Esophagus muscularis mucosa (tissue), 4 donors: ENCODE measurements around the gene UBAP2L. TPM values are rescaled to one million over a fixed set of nuclear protein-coding genes. Genes with fewer than 3 reads are reported as not detected.

Experiments
- DNase-seq: peaks from one replicate; pipeline ENCODE4 v3.0.0-alpha.2; 2017; ENCODE audit errors: extremely low spot score
- H3K27ac ChIP-seq, 4 donors: fragments of 200-600 bp; sonication (generic); replicated peaks in 1 of 4; 1 replicate in 3 of 4; 2 replicates in 1 of 4; pipeline ENCODE4 v1.5.1; 2016 to 2019; ENCODE audit warnings: mild to moderate bottlenecking in 1 of 4
- H3K27me3 ChIP-seq, 4 donors: fragments of 200-600 bp; sonication (generic); one replicate each; pipeline versions ENCODE4 v1.5.1 to v1.6.0; 2016 to 2019
- H3K36me3 ChIP-seq, 4 donors: fragments of 200-600 bp; sonication (generic); one replicate each; pipeline ENCODE4 v1.5.1; 2016 to 2019
- H3K4me1 ChIP-seq, 4 donors: fragments of 200-600 bp; sonication (generic); one replicate each; pipeline ENCODE4 v1.5.1; 2016 to 2019
- H3K4me3 ChIP-seq, 4 donors: fragments of 200-600 bp; sonication (generic); 1 replicate in 2 of 4; 2 replicates in 2 of 4; pipeline ENCODE4 v1.5.1; 2016 to 2019; ENCODE audit warnings: mild to moderate bottlenecking in 4 of 4, moderate library complexity in 1 of 4
- H3K9me3 ChIP-seq, 4 donors: fragments of 200-600 bp; sonication (generic); 1 replicate in 3 of 4; 2 replicates in 1 of 4; pipeline ENCODE4 v1.5.1; 2016 to 2019
- CTCF ChIP-seq, 3 experiments: fragments of 200-600 bp in 2 of 3; fragments of 450-650 bp in 1 of 3; sonication (generic) in 2 of 3; IDR thresholded peaks; one replicate each; pipeline ENCODE4 v1.5.1; 2017 to 2019; ENCODE audit warnings: antibody characterized with exemption in 3 of 3, mild to moderate bottlenecking in 2 of 3, moderate library complexity in 1 of 3
- EP300 ChIP-seq: sonication (generic); formaldehyde crosslinking; IDR thresholded peaks from one replicate; pipeline ENCODE4 v1.6.1; 2017; ENCODE audit warnings: antibody characterized with exemption
- POLR2AphosphoS5 ChIP-seq, 2 donors: sonication (generic); formaldehyde crosslinking; IDR thresholded peaks; one replicate each; pipeline ENCODE4 v1.6.1; 2017; ENCODE audit warnings: antibody characterized with exemption in 2 of 2
- WGBS: methylation state at CpG from one replicate; pipeline ENCODE4 v1.1.5; 2018; 5-methylcytosine and 5-hydroxymethylcytosine counted together
- intact Hi-C: fragments of 100-400 bp; cut with DNase I; formaldehyde crosslinking; loops from one replicate; pipeline ENCODE4 v1.15.1; 2023
- small RNA-seq, 3 donors: library from RNA; depleted of rRNA; stranded (forward); fragments of <200 nt; gene quantifications; one replicate each; pipeline ENCODE3, GENCODE V24; 2016
- total RNA-seq, 4 donors: library from RNA; depleted of rRNA; stranded (reverse); fragments of >200 nt; gene quantifications; one replicate each; pipeline versions ENCODE4 v1.1.0 to v1.2.1, GENCODE V29; 2016

Gene UBAP2L
- total RNA-seq, 4 donors from 2014 or later, result 53.6 to 79.7 (median 63.4) TPM

GRCh38 chr1:154318386-154318785 is 97.6 kb downstream of the UBAP2L start:
- intact Hi-C loops, result no loop called here
- H3K27ac ChIP-seq, result no peak overlapping the region
- 79% methylated on average over 4 of the region's 4 CpGs for WGBS

More at GRCh38 chr1:154318386-154318785, 97.6 kb downstream of the UBAP2L start:
- no peak overlapping the region for H3K4me3 ChIP-seq
- no peaks in the 10 kb centered on the region for H3K27me3 ChIP-seq
- no peak for DNase-seq
- no peak for TF ChIP-seq EP300
- no peak for TF ChIP-seq POLR2AphosphoS5 (IDR thresholded peaks at IDR 0.05)
- TF ChIP-seq CTCF (IDR thresholded peaks at IDR 0.05), result no peak
- H3K4me1 ChIP-seq, result no peaks in the 10 kb centered on the region
- H3K9me3 ChIP-seq, result no peaks in the 10 kb centered on the region
- no peaks in the 10 kb centered on the region for H3K36me3 ChIP-seq

Small RNAs within 50 kb of the gene (small RNA-seq; reads per million reads assigned to genes)
- gene MIR190B (0.25 to 0.56 (median 0.51) reads per million in 3 donors), gene RF00273 (0 to 0.08 (median 0) reads per million in 3 donors), gene RNU6-121P (0 reads per million in 3 donors), gene RNU6-239P (0 reads per million in 3 donors), gene SNORA58B (0 reads per million in 3 donors)

Other genes with a start within 250 kb of the UBAP2L start
- 100 to 1,000 TPM; 175 to 238 (median 216) TPM for gene JTB, start 243.3 kb upstream of the UBAP2L start, total RNA-seq
- 10 to 100 TPM; 41.1 to 56.3 (median 46.6) TPM for gene RAB13, start 234.6 kb upstream of the UBAP2L start, total RNA-seq
- gene RPS27, start 230.2 kb upstream of the UBAP2L start, total RNA-seq, result 1,000 to 10,000 TPM; 1,242 to 3,317 (median 2,693) TPM
- gene NUP210L, start 65.9 kb upstream of the UBAP2L start, total RNA-seq, result not detected
- 100 to 1,000 TPM in 3 of 4 donors, 10 to 100 TPM in 1; 75.6 to 205 (median 131) TPM for gene TPM3, start 28.9 kb upstream of the UBAP2L start, total RNA-seq
- gene CFAP141, start 14.6 kb upstream of the UBAP2L start, total RNA-seq, result not detected
- 100 to 1,000 TPM in 2 of 4 donors, 10 to 100 TPM in 2; 71.0 to 127 (median 104) TPM for gene HAX1, start 51.7 kb downstream of the UBAP2L start, total RNA-seq
- not detected for gene AQP10, start 100.1 kb downstream of the UBAP2L start, total RNA-seq
- 100 to 1,000 TPM; 108 to 178 (median 128) TPM for gene ATP8B2, start 104.6 kb downstream of the UBAP2L start, total RNA-seq
- gene IL6R, start 184.4 kb downstream of the UBAP2L start, total RNA-seq, result 10 to 100 TPM; 44.4 to 61.1 (median 54.9) TPM